NCI-H2107 treated with DMSO at 0.1 percent for 48 hours (cell line): Measurements from ENCODE around the gene DDX47.

Experiments
- DNase-seq: peaks from one replicate; lab custom pipeline; 2025; ENCODE audit not compliant: unreplicated experiment; lab: John Stamatoyannopoulos, UW

Gene DDX47

GRCh38 chr12:12813120-12814101 is at the start of gene DDX47:
TSS of gene DDX47 (plus strand) at chr12:12813346. CDS start at chr12:12813368, 22 bp downstream.
- peak; percentile 93 for DNase-seq

- DNase-seq: no peak
These were observed 48.3 kb upstream of the DDX47 start for GRCh38 chr12:12764824-12765223.

- no peak for DNase-seq
These were observed 42.9 kb upstream of the DDX47 start for GRCh38 chr12:12770262-12770661.

GRCh38 chr12:12774791-12775190 is 38.4 kb upstream of the DDX47 start:
- DNase-seq: no peak

- DNase-seq: peak; percentile 98
These were observed 36.9 kb upstream of the DDX47 start for GRCh38 chr12:12776261-12776660.

GRCh38 chr12:12777092-12777491 is 36.1 kb upstream of the DDX47 start:
- DNase-seq: no peak

- DNase-seq: no peak
These were observed 34.1 kb upstream of the DDX47 start for GRCh38 chr12:12779007-12779406.

GRCh38 chr12:12779529-12779928 is 33.6 kb upstream of the DDX47 start:
- peak; percentile 81 for DNase-seq

GRCh38 chr12:12784116-12784515 is 29.0 kb upstream of the DDX47 start:
- DNase-seq: no peak

- DNase-seq: no peak
These were observed 28.0 kb upstream of the DDX47 start, which contains the start of gene APOLD1 for GRCh38 chr12:12784911-12785814. TSS of gene APOLD1 (plus strand) at chr12:12785659. CDS start at chr12:12785692, 33 bp downstream.

- DNase-seq: peak; percentile 45
These were observed 26.8 kb upstream of the DDX47 start for GRCh38 chr12:12786351-12786705.

- DNase-seq: peak; percentile 68
These were observed 26.2 kb upstream of the DDX47 start for GRCh38 chr12:12786706-12787601.

- DNase-seq: no peak
These were observed 25.0 kb upstream of the DDX47 start for GRCh38 chr12:12788131-12788530.

GRCh38 chr12:12788675-12789368 is 24.3 kb upstream of the DDX47 start:
- DNase-seq: peak; percentile 84

- no peak for DNase-seq
These were observed 22.2 kb upstream of the DDX47 start for GRCh38 chr12:12790956-12791355.

- DNase-seq: peak; percentile 59
These were observed 21.3 kb upstream of the DDX47 start for GRCh38 chr12:12791756-12792369.

- no peak for DNase-seq
These were observed 20.7 kb upstream of the DDX47 start for GRCh38 chr12:12792421-12792820.

GRCh38 chr12:12794686-12795085 is 18.5 kb upstream of the DDX47 start:
- DNase-seq: no peak

- no peak for DNase-seq
These were observed 17.0 kb upstream of the DDX47 start for GRCh38 chr12:12796171-12796570.
